ENCODE measurements around the gene POLR3E.

POLR3E gene

GRCh38 chr16:22282254-22282892 lies 14.8 kb upstream of the POLR3E start:
- H3K18ac ChIP-seq (ENCODE audit: low read length), result no peak overlapping the region
- no peak overlapping the region for H2AFZ ChIP-seq (ENCODE audit: low read length)
- H3K9ac ChIP-seq (ENCODE audit: low read depth, low read length, poor library complexity), result no peak overlapping the region
- no peaks in the 10 kb centered on the region for H3K27me3 ChIP-seq (ENCODE audit: control insufficient read depth in 3 of 3, insufficient read depth in 3 of 3, low read depth in 1 of 3, low read length in 3 of 3)
- H3K23ac ChIP-seq (ENCODE audit: low read depth, low read length, poor library complexity), result no peak overlapping the region
- no peak overlapping the region for H3K4me2 ChIP-seq (ENCODE audit: insufficient read depth, low read length, poor library complexity, severe bottlenecking)
- peaks cover 3 to 36% of the 10 kb centered on the region in 2 donors for H3K36me3 ChIP-seq (replicated peaks in 1 of 2; ENCODE audit: control insufficient read depth in 2 of 2, insufficient read depth in 2 of 2, low read length in 2 of 2)
- H2BK15ac ChIP-seq (ENCODE audit: low read length), result no peak overlapping the region
- H4K91ac ChIP-seq (ENCODE audit: low read depth, low read length, poor library complexity), result no peak overlapping the region
- H3K4me1 ChIP-seq (ENCODE audit: control insufficient read depth in 2 of 2, insufficient read depth in 1 of 2, low read depth in 1 of 2, low read length in 2 of 2), result no peaks in the 10 kb centered on the region
- H3K4me3 ChIP-seq (ENCODE audit: low read length in 2 of 2), result no peak overlapping the region
- no peak overlapping the region for H2BK120ac ChIP-seq (ENCODE audit: low read depth, low read length)
- DNase-seq (ENCODE audit: low spot score), result no peak
- H3K79me1 ChIP-seq (ENCODE audit: low read depth, low read length), result no peaks in the 10 kb centered on the region
- no peak overlapping the region for H4K8ac ChIP-seq (ENCODE audit: low read depth, low read length)
- H3K4ac ChIP-seq (ENCODE audit: low read length), result no peak overlapping the region
- H3K27ac ChIP-seq (replicated peaks; ENCODE audit: low read length), result no peak overlapping the region
- H3K9me3 ChIP-seq (replicated peaks in 1 of 2; ENCODE audit: control insufficient read depth in 2 of 2, insufficient read depth in 1 of 2, low read depth in 1 of 2, low read length in 2 of 2), result peaks cover 0 to 1% of the 10 kb centered on the region in 2 donors
- H2AK5ac ChIP-seq (ENCODE audit: low read depth, low read length), result no peak overlapping the region
- no peak overlapping the region for H2BK5ac ChIP-seq (ENCODE audit: low read length)
- no peak overlapping the region for H3K14ac ChIP-seq (ENCODE audit: low read length)
- H2BK12ac ChIP-seq (ENCODE audit: low read length), result no peak overlapping the region
- no CpG with 5 or more reads among the region's 5 CpGs for WGBS, 2 donors (ENCODE audit: extremely low coverage in 2 of 2, insufficient read length in 2 of 2, insufficient replicate concordance in 1 of 2)

GRCh38 chr16:22284637-22285036 lies 12.6 kb upstream of the POLR3E start:
- Histone ChIP-seq H3K23ac (ENCODE audit: low read depth, low read length, poor library complexity) (no peak overlapping the region), H3K4me1 (ENCODE audit: control insufficient read depth in 2 of 2, insufficient read depth in 1 of 2, low read depth in 1 of 2, low read length in 2 of 2) (no peaks in the 10 kb centered on the region), H3K9me3 (replicated peaks in 1 of 2; ENCODE audit: control insufficient read depth in 2 of 2, insufficient read depth in 1 of 2, low read depth in 1 of 2, low read length in 2 of 2) (peaks cover 0 to 1% of the 10 kb centered on the region in 2 donors), H2BK15ac (ENCODE audit: low read length) (no peak overlapping the region), H2BK120ac (ENCODE audit: low read depth, low read length) (no peak overlapping the region), H2BK5ac (ENCODE audit: low read length) (no peak overlapping the region), H3K18ac (ENCODE audit: low read length) (no peak overlapping the region), H3K4me3 (ENCODE audit: low read length in 2 of 2) (no peak overlapping the region), H3K9ac (ENCODE audit: low read depth, low read length, poor library complexity) (no peak overlapping the region), H3K36me3 (replicated peaks in 1 of 2; ENCODE audit: control insufficient read depth in 2 of 2, insufficient read depth in 2 of 2, low read length in 2 of 2) (peaks cover 3 to 32% of the 10 kb centered on the region in 2 donors), H4K8ac (ENCODE audit: low read depth, low read length) (no peak overlapping the region), H3K14ac (ENCODE audit: low read length) (no peak overlapping the region), H3K79me1 (ENCODE audit: low read depth, low read length) (no peaks in the 10 kb centered on the region), H3K4me2 (ENCODE audit: insufficient read depth, low read length, poor library complexity, severe bottlenecking) (no peak overlapping the region), H2AK5ac (ENCODE audit: low read depth, low read length) (no peak overlapping the region), H2BK12ac (ENCODE audit: low read length) (no peak overlapping the region), H3K4ac (ENCODE audit: low read length) (no peak overlapping the region), H4K91ac (ENCODE audit: low read depth, low read length, poor library complexity) (no peak overlapping the region), H3K27ac (replicated peaks; ENCODE audit: low read length) (no peak overlapping the region), H3K27me3 (ENCODE audit: control insufficient read depth in 3 of 3, insufficient read depth in 3 of 3, low read depth in 1 of 3, low read length in 3 of 3) (no peaks in the 10 kb centered on the region), H2AFZ (ENCODE audit: low read length) (no peak overlapping the region)
- no CpG with 5 or more reads among the region's 9 CpGs for WGBS, 2 donors (ENCODE audit: extremely low coverage in 2 of 2, insufficient read length in 2 of 2, insufficient replicate concordance in 1 of 2)
- DNase-seq (ENCODE audit: low spot score), result no peak

- peaks cover 3 to 30% of the 10 kb centered on the region in 2 donors for H3K36me3 ChIP-seq (replicated peaks in 1 of 2; ENCODE audit: control insufficient read depth in 2 of 2, insufficient read depth in 2 of 2, low read length in 2 of 2)
- H3K4ac ChIP-seq (ENCODE audit: low read length), result no peak overlapping the region
- DNase-seq (ENCODE audit: low spot score), result no peak
- H3K9me3 ChIP-seq (replicated peaks in 1 of 2; ENCODE audit: control insufficient read depth in 2 of 2, insufficient read depth in 1 of 2, low read depth in 1 of 2, low read length in 2 of 2), result peaks cover 0 to 1% of the 10 kb centered on the region in 2 donors
- no peak overlapping the region for H4K91ac ChIP-seq (ENCODE audit: low read depth, low read length, poor library complexity)
- no peak overlapping the region for H2BK120ac ChIP-seq (ENCODE audit: low read depth, low read length)
- H3K27ac ChIP-seq (replicated peaks; ENCODE audit: low read length), result no peak overlapping the region
- H3K9ac ChIP-seq (ENCODE audit: low read depth, low read length, poor library complexity), result no peak overlapping the region
- H3K4me2 ChIP-seq (ENCODE audit: insufficient read depth, low read length, poor library complexity, severe bottlenecking), result no peak overlapping the region
- WGBS, 2 donors (ENCODE audit: extremely low coverage in 2 of 2, insufficient read length in 2 of 2, insufficient replicate concordance in 1 of 2), result no CpG with 5 or more reads among the region's 6 CpGs
- no peak overlapping the region for H2AK5ac ChIP-seq (ENCODE audit: low read depth, low read length)
- H3K79me1 ChIP-seq (ENCODE audit: low read depth, low read length), result no peaks in the 10 kb centered on the region
- H2BK15ac ChIP-seq (ENCODE audit: low read length), result no peak overlapping the region
- H3K23ac ChIP-seq (ENCODE audit: low read depth, low read length, poor library complexity), result no peak overlapping the region
- no peak overlapping the region for H2AFZ ChIP-seq (ENCODE audit: low read length)
- no peak overlapping the region for H3K4me3 ChIP-seq (ENCODE audit: low read length in 2 of 2)
- H3K27me3 ChIP-seq (ENCODE audit: control insufficient read depth in 3 of 3, insufficient read depth in 3 of 3, low read depth in 1 of 3, low read length in 3 of 3), result no peaks in the 10 kb centered on the region
- no peak overlapping the region for H2BK5ac ChIP-seq (ENCODE audit: low read length)
- no peak overlapping the region for H2BK12ac ChIP-seq (ENCODE audit: low read length)
- no peaks in the 10 kb centered on the region for H3K4me1 ChIP-seq (ENCODE audit: control insufficient read depth in 2 of 2, insufficient read depth in 1 of 2, low read depth in 1 of 2, low read length in 2 of 2)
- no peak overlapping the region for H4K8ac ChIP-seq (ENCODE audit: low read depth, low read length)
- no peak overlapping the region for H3K14ac ChIP-seq (ENCODE audit: low read length)
- no peak overlapping the region for H3K18ac ChIP-seq (ENCODE audit: low read length)
These were observed 12.1 kb upstream of the POLR3E start for GRCh38 chr16:22285080-22285479.

GRCh38 chr16:22291020-22291419 lies 6.2 kb upstream of the POLR3E start:
- Histone ChIP-seq H3K4me3 (ENCODE audit: low read length in 2 of 2) (no peak overlapping the region), H3K23ac (ENCODE audit: low read depth, low read length, poor library complexity) (no peak overlapping the region), H3K14ac (ENCODE audit: low read length) (no peak overlapping the region), H3K18ac (ENCODE audit: low read length) (no peak overlapping the region), H2BK5ac (ENCODE audit: low read length) (no peak overlapping the region), H4K91ac (ENCODE audit: low read depth, low read length, poor library complexity) (no peak overlapping the region), H3K9me3 (replicated peaks in 1 of 2; ENCODE audit: control insufficient read depth in 2 of 2, insufficient read depth in 1 of 2, low read depth in 1 of 2, low read length in 2 of 2) (no peaks in the 10 kb centered on the region), H3K4ac (ENCODE audit: low read length) (no peak overlapping the region), H2BK15ac (ENCODE audit: low read length) (no peak overlapping the region), H3K27me3 (ENCODE audit: control insufficient read depth in 3 of 3, insufficient read depth in 3 of 3, low read depth in 1 of 3, low read length in 3 of 3) (no peaks in the 10 kb centered on the region), H4K8ac (ENCODE audit: low read depth, low read length) (no peak overlapping the region), H3K4me2 (ENCODE audit: insufficient read depth, low read length, poor library complexity, severe bottlenecking) (no peak overlapping the region), H3K9ac (ENCODE audit: low read depth, low read length, poor library complexity) (no peak overlapping the region), H2AK5ac (ENCODE audit: low read depth, low read length) (no peak overlapping the region), H3K27ac (replicated peaks; ENCODE audit: low read length) (no peak overlapping the region), H2BK12ac (ENCODE audit: low read length) (no peak overlapping the region), H2AFZ (ENCODE audit: low read length) (no peak overlapping the region), H3K4me1 (ENCODE audit: control insufficient read depth in 2 of 2, insufficient read depth in 1 of 2, low read depth in 1 of 2, low read length in 2 of 2) (peaks cover 0 to 13% of the 10 kb centered on the region in 2 donors), H2BK120ac (ENCODE audit: low read depth, low read length) (no peak overlapping the region), H3K79me1 (ENCODE audit: low read depth, low read length) (no peaks in the 10 kb centered on the region), H3K36me3 (replicated peaks in 1 of 2; ENCODE audit: control insufficient read depth in 2 of 2, insufficient read depth in 2 of 2, low read length in 2 of 2) (no peaks in the 10 kb centered on the region)
- no CpG with 5 or more reads among the region's 5 CpGs for WGBS, 2 donors (ENCODE audit: extremely low coverage in 2 of 2, insufficient read length in 2 of 2, insufficient replicate concordance in 1 of 2)
- no peak for DNase-seq (ENCODE audit: low spot score)
